ENCODE data around the gene GRIN1.

Gene GRIN1

DNA sequence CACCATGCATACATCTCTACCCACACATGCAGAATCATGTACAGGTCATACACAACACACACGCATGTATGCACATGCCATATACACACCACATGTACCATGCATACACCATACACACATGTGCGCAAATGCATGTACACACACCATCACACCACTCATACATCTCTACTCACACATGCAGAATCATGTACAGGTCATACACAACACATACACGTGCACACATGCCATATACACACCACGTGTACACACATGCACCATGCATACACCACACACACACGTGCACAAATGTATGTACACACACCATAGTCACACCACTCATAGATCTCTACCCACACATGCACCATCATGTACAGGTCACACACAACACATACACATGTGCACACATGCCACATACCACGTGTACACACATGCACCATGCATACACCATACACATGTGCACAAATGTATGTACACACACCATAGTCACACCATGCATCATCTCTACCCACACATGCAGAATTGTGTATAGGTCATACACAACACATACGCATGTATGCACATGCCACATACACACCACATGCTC lies 14.0 kb downstream of the GRIN1 start:
- Histone ChIP-seq H3K4me3 (ENCODE audit: low read depth, low read length) (no peak overlapping the region), H3K36me3 (no peaks in the 10 kb centered on the region), H3K4me1 (peaks cover 9% of the 10 kb centered on the region), H3K9me3 (no peaks in the 10 kb centered on the region), H3K27me3 (no peaks in the 10 kb centered on the region)
- no peak for DNase-seq
- TF ChIP-seq, protein P1, sequence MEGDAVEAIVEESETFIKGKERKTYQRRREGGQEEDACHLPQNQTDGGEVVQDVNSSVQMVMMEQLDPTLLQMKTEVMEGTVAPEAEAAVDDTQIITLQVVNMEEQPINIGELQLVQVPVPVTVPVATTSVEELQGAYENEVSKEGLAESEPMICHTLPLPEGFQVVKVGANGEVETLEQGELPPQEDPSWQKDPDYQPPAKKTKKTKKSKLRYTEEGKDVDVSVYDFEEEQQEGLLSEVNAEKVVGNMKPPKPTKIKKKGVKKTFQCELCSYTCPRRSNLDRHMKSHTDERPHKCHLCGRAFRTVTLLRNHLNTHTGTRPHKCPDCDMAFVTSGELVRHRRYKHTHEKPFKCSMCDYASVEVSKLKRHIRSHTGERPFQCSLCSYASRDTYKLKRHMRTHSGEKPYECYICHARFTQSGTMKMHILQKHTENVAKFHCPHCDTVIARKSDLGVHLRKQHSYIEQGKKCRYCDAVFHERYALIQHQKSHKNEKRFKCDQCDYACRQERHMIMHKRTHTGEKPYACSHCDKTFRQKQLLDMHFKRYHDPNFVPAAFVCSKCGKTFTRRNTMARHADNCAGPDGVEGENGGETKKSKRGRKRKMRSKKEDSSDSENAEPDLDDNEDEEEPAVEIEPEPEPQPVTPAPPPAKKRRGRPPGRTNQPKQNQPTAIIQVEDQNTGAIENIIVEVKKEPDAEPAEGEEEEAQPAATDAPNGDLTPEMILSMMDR (IDR thresholded peaks at IDR 0.05; ENCODE audit: low read depth, low read length) = no peak

DNA sequence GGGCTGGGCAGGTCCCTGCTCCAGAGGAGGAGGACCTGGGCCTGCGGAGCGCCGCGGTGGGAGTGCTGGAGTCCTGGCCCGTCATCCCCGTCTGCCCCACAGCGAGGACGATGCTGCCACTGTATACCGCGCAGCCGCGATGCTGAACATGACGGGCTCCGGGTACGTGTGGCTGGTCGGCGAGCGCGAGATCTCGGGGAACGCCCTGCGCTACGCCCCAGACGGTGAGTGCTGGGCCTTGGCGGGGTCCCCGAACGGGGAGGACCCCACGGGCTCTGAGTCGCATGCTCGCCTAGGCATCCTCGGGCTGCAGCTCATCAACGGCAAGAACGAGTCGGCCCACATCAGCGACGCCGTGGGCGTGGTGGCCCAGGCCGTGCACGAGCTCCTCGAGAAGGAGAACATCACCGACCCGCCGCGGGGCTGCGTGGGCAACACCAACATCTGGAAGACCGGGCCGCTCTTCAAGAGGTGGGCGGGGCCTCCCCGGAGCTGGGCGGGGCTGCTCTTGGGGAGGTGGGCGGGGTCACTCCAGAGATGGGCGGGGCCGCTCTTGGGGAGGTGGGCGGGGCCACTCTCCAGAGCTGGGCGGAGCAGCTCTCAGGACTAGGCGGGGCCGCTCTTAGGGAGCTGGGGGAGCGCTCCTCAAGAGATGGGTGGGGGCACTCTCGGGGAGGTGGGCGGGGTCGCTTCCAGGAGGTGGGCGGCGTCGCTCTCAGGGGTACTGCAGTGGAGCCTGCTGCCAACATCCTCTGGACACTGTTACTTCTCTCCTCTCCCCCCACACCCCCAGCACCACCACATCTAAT lies 17.8 kb downstream of the GRIN1 start:
- no peak overlapping the region for H3K4me3 ChIP-seq (ENCODE audit: low read depth, low read length)
- H3K27me3 ChIP-seq = no peaks in the 10 kb centered on the region
- DNase-seq = peak; percentile 54

DNA sequence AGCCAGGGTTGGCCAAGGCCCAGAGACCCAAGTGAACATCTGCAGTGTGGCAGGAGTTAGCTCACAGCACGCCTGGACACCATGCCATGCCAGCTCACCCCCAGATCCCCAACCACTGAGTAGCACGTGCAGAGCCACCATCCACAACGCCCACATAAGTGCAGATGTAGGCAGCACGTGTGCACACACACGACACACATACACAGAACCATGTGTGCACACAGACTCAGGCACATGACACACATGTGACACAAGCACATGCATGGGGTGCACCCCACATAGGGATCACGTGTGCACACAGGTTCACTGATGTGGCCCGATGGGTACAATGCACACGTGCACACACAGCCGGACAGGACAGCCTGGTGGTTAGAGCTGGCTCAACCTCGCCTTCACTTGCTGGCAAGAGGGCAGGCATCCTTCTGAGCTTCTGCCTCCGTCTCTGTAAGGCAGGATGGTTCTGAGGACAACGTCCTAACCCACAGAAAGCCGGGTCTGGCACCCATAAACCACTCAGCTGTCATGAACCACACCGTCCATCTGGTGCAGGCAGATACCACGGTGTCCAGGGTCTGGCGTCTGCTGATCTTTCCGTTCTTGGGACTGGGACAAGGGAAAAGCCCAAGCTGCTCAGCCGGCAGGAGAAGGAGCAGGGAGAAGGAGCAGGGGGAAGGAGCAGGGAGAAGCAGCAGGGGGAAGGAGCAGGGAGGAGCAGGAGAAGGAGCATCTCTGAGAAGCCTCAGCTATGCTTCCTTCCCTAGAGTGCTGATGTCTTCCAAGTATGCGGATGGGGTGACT lies 18.9 kb downstream of the GRIN1 start:
- H3K27me3 ChIP-seq = no peaks in the 10 kb centered on the region
- no peaks in the 10 kb centered on the region for H3K36me3 ChIP-seq
- no peaks in the 10 kb centered on the region; the same call in 1 of the 2 replicates for H3K4me1 ChIP-seq
- TF ChIP-seq, protein P1 (IDR thresholded peaks at IDR 0.05; ENCODE audit: low read depth, low read length) = no peak
- DNase-seq = no peak
- H3K9me3 ChIP-seq = no peaks in the 10 kb centered on the region
- no peak overlapping the region for H3K4me3 ChIP-seq (ENCODE audit: low read depth, low read length)

More for the DNA sequence above, 17.8 kb downstream of the GRIN1 start:
- H3K9me3 ChIP-seq = no peaks in the 10 kb centered on the region
- no peaks in the 10 kb centered on the region for H3K36me3 ChIP-seq
- TF ChIP-seq, protein P1 (IDR thresholded peaks at IDR 0.05; ENCODE audit: low read depth, low read length) = no peak
- no peaks in the 10 kb centered on the region; the same call in 1 of the 2 replicates for H3K4me1 ChIP-seq

DNA sequence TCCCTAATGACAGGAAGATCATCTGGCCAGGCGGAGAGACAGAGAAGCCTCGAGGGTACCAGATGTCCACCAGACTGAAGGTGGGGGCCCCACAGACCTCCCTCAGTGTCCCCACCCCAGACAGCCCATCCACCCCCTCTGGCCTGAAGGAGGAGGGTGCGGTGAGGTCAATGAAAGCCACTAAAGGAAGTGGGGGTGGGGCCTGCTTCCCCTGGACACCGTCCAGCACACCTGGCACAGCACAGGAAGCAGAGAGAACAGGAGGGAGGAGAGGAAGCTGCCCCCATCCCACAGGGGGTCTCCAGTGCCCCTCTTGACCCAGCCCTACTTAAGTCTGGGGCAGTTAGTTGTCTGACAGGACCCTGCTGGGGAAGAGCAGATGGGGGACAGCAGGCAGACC lies 19.7 kb downstream of the GRIN1 start:
- no peak overlapping the region for H3K4me3 ChIP-seq (ENCODE audit: low read depth, low read length)
- no peaks in the 10 kb centered on the region for H3K36me3 ChIP-seq
- TF ChIP-seq, protein P1 (IDR thresholded peaks at IDR 0.05; ENCODE audit: low read depth, low read length) = no peak
- no peak for DNase-seq
- H3K4me1 ChIP-seq = no peaks in the 10 kb centered on the region; the same call in 1 of the 2 replicates
- 0 out of 2 replicates have a peak, but pooled peaks cover under 1% of the 10 kb centered on the region for H3K27me3 ChIP-seq
- H3K9me3 ChIP-seq = no peaks in the 10 kb centered on the region

DNA sequence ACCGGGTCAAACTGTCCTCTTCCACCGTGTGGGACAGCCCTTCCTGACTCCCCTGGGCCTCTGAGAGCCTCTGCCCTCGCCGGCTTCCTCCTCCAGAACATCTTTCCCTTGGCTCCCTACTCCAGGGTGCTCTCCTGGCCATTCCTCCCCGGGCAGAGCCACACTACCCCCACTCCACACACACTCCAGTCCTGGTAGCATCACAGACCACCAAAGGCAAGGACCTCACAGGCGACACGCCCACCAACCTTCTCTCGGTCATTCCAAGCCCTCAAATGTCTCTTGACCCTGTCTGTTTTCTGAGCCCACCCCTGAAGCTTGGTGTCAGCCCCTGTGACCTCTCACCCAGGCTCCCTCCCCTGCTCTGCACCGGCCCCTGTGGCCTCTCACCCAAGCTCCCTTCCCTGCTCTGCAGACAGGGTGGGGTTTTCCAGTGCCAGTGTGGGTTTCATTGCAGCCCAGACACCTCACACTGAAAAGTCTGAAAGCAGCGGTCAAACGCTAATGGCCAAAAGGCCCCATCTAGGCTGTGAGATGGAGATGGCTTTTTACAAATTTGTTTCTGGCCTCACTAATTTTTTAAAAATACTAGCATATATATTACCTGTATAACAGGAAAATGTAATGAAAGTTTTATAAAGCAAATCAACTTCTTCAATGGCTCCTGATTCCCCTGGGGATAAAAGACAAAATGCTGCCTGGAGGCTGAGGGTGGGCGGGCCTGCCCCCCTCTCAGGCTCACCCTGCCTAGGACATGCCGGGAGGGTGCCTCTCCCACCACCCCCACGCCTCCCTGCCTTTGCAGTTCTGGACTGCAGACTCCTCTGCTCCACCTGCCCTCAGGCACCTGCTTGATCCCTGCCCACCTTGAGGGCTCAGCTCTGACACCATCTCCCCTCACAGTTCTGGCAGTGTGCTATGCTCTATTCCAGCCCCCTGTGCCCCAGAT lies 20.4 kb downstream of the GRIN1 start:
- H3K4me3 ChIP-seq (ENCODE audit: low read depth, low read length) = no peak overlapping the region
- peaks cover 4% of the 10 kb centered on the region; the same call in 1 of the 2 replicates for H3K27me3 ChIP-seq

More for the DNA sequence above, 20.4 kb downstream of the GRIN1 start:
- DNase-seq = no peak
- TF ChIP-seq, protein P1 (IDR thresholded peaks at IDR 0.05; ENCODE audit: low read depth, low read length) = no peak
- H3K36me3 ChIP-seq = no peaks in the 10 kb centered on the region
- H3K9me3 ChIP-seq = no peaks in the 10 kb centered on the region
- no peaks in the 10 kb centered on the region; the same call in 1 of the 2 replicates for H3K4me1 ChIP-seq

Data from BE2C (cell line).